Tibial nerve (tissue), 4 donors: ENCODE measurements around the gene ZNF184. TPM values are rescaled to one million over a fixed set of nuclear protein-coding genes. Genes with fewer than 3 reads are reported as not detected.

Source experiments
- DNase-seq, 2 donors: peaks; one replicate each; pipeline ENCODE4 v3.0.0-alpha.2; 2019; ENCODE audit warnings: low spot score in 2 of 2
- H3K27ac ChIP-seq, 4 donors: fragments of 200-600 bp; sonication (generic) in 3 of 4; one replicate each; pipeline ENCODE4 v1.5.1; 2017 to 2019; ENCODE audit warnings: mild to moderate bottlenecking in 1 of 4
- H3K27me3 ChIP-seq, 2 donors: fragments of 200-600 bp; sonication (generic) in 1 of 2; one replicate each; pipeline versions ENCODE4 v1.5.1 to v1.6.0; 2017 to 2019
- H3K36me3 ChIP-seq, 3 donors: fragments of 200-600 bp; sonication (generic); one replicate each; pipeline ENCODE4 v1.5.1; 2018 to 2019
- H3K4me1 ChIP-seq, 4 donors: fragments of 200-600 bp; sonication (generic) in 3 of 4; one replicate each; pipeline ENCODE4 v1.5.1; 2017 to 2019
- H3K4me3 ChIP-seq, 4 donors: fragments of 200-600 bp; sonication (generic) in 3 of 4; one replicate each; pipeline ENCODE4 v1.5.1; 2017 to 2019; ENCODE audit warnings: mild to moderate bottlenecking in 1 of 4, moderate library complexity in 1 of 4
- H3K9me3 ChIP-seq, 4 donors: fragments of 200-600 bp; sonication (generic) in 3 of 4; one replicate each; pipeline ENCODE4 v1.5.1; 2017 to 2019
- EP300 ChIP-seq, 2 donors: sonication (generic); formaldehyde crosslinking; IDR thresholded peaks; one replicate each; pipeline ENCODE4 v1.6.1; 2017; ENCODE audit warnings: antibody characterized with exemption in 2 of 2, mild to moderate bottlenecking in 1 of 2
- POLR2A ChIP-seq, 2 donors: fragments of 450-650 bp; IDR thresholded peaks; one replicate each; pipeline ENCODE4 v1.6.1; 2017; ENCODE audit warnings: antibody characterized with exemption in 2 of 2, mild to moderate bottlenecking in 2 of 2, moderate library complexity in 2 of 2
- WGBS, 2 donors: methylation state at CpG; one replicate each; pipeline ENCODE4 v1.1.5; 2018; 5-methylcytosine and 5-hydroxymethylcytosine counted together
- total RNA-seq, 4 donors: library from RNA; depleted of rRNA; stranded (reverse); fragments of >200 nt; gene quantifications; one replicate each; pipeline ENCODE4 v1.1.0, GENCODE V29; 2016
- TF ChIP-seq, protein P1 (sequence below), 5 experiments: fragments of 200-600 bp in 3 of 5; fragments of 450-650 bp in 2 of 5; sonication (generic) in 3 of 5; IDR thresholded peaks; one replicate each; pipeline ENCODE4 v1.5.1; 2016 to 2019; ENCODE audit warnings: antibody characterized with exemption in 5 of 5, mild to moderate bottlenecking in 3 of 5, moderate library complexity in 2 of 5

Gene ZNF184
- total RNA-seq, 4 donors from 2014 or later = 6.1 to 10.7 (median 8.9) TPM

DNA sequence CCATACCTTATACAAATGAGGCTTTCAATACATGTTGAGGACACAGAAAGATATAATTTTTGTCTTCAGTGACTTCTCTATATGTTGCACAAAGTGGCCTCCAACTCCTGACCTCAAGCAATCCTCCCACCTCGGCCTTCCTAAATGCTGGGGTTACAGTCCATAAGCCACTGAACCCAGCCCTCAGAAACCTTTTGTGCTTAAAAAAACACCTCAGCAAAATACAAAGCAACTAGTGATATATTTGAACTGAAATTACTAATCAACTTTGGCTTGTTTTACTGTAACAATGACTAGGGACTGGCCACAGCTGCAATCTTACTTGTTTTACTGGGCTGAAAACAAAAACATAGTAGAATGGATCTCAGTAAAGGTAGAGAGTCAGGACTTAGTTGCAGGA is 3.2 kb upstream of the ZNF184 start:
- Histone ChIP-seq H3K36me3 (no peaks in the 10 kb centered on the region), H3K9me3 (no peaks in the 10 kb centered on the region), H3K4me3 (no peak overlapping the region), H3K27ac (no peak overlapping the region), H3K4me1 (peaks cover 0 to 32% (median 8%) of the 10 kb centered on the region in 4 donors), H3K27me3 (no peaks in the 10 kb centered on the region)
- no peak for DNase-seq
- WGBS, 2 donors = 89 to 96% methylated on average over 1 of the region's 1 CpG
- TF ChIP-seq, protein P1, sequence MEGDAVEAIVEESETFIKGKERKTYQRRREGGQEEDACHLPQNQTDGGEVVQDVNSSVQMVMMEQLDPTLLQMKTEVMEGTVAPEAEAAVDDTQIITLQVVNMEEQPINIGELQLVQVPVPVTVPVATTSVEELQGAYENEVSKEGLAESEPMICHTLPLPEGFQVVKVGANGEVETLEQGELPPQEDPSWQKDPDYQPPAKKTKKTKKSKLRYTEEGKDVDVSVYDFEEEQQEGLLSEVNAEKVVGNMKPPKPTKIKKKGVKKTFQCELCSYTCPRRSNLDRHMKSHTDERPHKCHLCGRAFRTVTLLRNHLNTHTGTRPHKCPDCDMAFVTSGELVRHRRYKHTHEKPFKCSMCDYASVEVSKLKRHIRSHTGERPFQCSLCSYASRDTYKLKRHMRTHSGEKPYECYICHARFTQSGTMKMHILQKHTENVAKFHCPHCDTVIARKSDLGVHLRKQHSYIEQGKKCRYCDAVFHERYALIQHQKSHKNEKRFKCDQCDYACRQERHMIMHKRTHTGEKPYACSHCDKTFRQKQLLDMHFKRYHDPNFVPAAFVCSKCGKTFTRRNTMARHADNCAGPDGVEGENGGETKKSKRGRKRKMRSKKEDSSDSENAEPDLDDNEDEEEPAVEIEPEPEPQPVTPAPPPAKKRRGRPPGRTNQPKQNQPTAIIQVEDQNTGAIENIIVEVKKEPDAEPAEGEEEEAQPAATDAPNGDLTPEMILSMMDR (IDR thresholded peaks at IDR 0.05) = no peak
- TF ChIP-seq POLR2A (IDR thresholded peaks at IDR 0.05) = no peak

DNA sequence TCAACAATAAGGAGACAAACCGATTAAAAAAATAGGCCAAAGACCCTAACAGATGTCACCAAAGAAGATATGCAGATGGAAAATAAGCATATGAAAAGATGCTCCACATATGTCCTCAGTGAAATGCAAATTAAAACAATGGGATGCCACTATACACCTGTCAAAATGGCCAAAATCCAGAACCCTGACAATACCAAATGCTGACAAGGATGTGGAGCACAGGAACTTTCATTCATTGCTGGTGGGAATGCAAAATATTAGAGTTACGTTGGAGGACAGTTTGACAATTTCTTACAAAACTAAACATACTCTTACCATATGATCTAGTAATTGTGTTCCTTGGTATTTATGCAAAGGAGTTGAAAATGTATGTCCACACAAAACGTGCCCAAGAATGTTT is 1.8 kb upstream of the ZNF184 start:
- peaks cover 0 to 3% (median 0%) of the 10 kb centered on the region in 3 donors for H3K36me3 ChIP-seq
- no peak for DNase-seq
- TF ChIP-seq, protein P1 (IDR thresholded peaks at IDR 0.05) = no peak
- TF ChIP-seq EP300 (IDR thresholded peaks at IDR 0.05) = no peak
- no peak for TF ChIP-seq POLR2A (IDR thresholded peaks at IDR 0.05)
- H3K4me3 ChIP-seq = no peak overlapping the region
- peaks cover 0 to 30% (median 8%) of the 10 kb centered on the region in 4 donors for H3K4me1 ChIP-seq
- 71 to 75% methylated on average over 3 of the region's 3 CpGs for WGBS, 2 donors
- H3K27ac ChIP-seq = no peak overlapping the region
- no peaks in the 10 kb centered on the region for H3K27me3 ChIP-seq
- H3K9me3 ChIP-seq = no peaks in the 10 kb centered on the region

DNA sequence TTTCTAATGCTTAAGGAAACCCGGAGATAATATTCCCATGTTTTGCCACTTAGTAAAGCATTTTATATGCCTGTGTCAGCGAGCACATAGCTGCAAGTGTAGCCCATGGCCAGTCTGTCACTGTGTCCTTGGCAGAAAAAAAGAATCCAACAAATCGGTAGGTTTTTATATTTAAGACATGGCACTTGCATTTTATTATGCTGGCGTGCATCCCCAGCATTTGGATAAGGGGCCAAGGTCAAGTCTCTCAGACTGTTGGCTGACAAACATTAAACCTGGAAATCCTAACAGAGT is 1.2 kb upstream of the ZNF184 start:
- H3K27ac ChIP-seq = no peak overlapping the region
- TF ChIP-seq, protein P1 (IDR thresholded peaks at IDR 0.05) = no peak
- TF ChIP-seq POLR2A (IDR thresholded peaks at IDR 0.05) = no peak
- no peak for TF ChIP-seq EP300 (IDR thresholded peaks at IDR 0.05)
- WGBS, 2 donors = 89 to 93% methylated on average over 4 of the region's 4 CpGs
- H3K4me3 ChIP-seq = no peak overlapping the region
- DNase-seq = no peak
- no peaks in the 10 kb centered on the region for H3K9me3 ChIP-seq
- peaks cover 0 to 34% (median 8%) of the 10 kb centered on the region in 4 donors for H3K4me1 ChIP-seq
- H3K36me3 ChIP-seq = peaks cover 0 to 9% (median 0%) of the 10 kb centered on the region in 3 donors
- no peaks in the 10 kb centered on the region for H3K27me3 ChIP-seq

DNA sequence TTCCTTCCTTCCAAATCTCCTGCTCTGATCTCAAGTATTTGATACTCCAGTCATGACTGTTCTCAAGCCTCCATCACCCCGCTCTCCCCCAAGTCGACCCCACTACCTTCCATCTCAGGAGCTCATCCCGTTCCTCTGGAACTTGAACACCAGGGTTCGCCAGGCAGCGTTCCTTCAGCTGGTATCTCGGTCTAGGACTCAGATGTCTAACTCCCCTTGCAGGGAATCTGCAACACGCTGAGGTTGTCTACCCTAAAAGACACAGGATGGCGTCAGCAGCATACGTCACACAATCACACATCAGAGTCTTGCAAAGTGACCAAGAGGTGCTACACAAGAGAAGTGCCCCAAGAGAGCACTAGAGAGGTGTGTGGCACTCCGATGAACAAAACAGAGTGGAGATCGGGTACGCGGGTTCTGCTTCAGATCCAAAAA is 706 bp downstream of the ZNF184 start:
- TF ChIP-seq POLR2A (IDR thresholded peaks at IDR 0.05) (no peak), EP300 (IDR thresholded peaks at IDR 0.05) (no peak)
- TF ChIP-seq, protein P1 (IDR thresholded peaks at IDR 0.05) = no peak
- Histone ChIP-seq H3K27ac (peak overlapping the region; percentile 81 to 92 (median 87)), H3K9me3 (no peaks in the 10 kb centered on the region), H3K4me1 (peaks cover 0 to 28% (median 0%) of the 10 kb centered on the region in 4 donors), H3K4me3 (peak overlapping the region; percentile 61 to 82 (median 80)), H3K36me3 (peaks cover 2 to 28% (median 3%) of the 10 kb centered on the region in 3 donors), H3K27me3 (no peaks in the 10 kb centered on the region)
- WGBS, 2 donors = 0 to 3% methylated on average over 13 of the region's 13 CpGs
- peak in 1 of 2 donors; percentile 46 for DNase-seq

DNA sequence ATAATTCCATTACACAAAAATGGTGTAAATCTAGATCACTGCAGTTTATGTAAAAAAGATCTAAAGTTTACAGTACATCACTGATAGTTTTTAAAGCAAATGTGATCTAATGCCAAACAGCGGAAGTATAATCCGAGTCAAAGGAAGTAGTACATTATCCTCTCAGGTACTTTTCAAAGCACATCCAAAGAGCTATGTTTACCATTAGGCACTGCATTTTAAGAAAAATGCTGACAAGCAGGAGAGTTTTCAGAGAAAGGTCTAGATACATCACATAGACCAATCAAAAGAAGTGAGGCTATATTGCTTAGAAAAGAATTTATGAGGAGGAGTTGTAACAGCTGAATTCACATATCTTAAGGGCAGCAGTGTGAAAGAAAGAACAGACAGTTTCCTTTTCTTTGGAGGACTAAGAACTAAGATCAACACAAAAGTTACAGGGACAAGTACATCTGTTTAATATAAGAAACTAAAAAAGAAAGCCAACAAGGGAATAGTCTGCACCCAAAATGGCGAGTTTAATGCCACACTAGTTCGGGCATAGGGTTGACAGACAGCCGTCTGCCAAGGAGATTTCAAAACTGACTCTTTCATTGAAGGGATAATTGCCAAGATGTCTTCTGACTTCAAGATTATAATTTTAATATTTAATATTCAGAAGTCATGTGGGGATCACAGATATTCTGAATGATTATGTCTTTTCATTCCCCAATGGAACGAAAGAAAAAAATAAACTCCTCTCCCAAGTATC is 1.4 kb downstream of the ZNF184 start:
- TF ChIP-seq, protein P1 (IDR thresholded peaks at IDR 0.05) = no peak
- TF ChIP-seq EP300 (IDR thresholded peaks at IDR 0.05) = no peak
- TF ChIP-seq POLR2A (IDR thresholded peaks at IDR 0.05) = no peak
- H3K4me3 ChIP-seq = peak overlapping the region in 3 of 4 donors; percentile 61 to 81 (median 78)
- 33 to 42% methylated on average over 6 of the region's 6 CpGs for WGBS, 2 donors
- H3K4me1 ChIP-seq = peaks cover 0 to 27% (median 0%) of the 10 kb centered on the region in 4 donors
- peaks cover 2 to 34% (median 7%) of the 10 kb centered on the region in 3 donors for H3K36me3 ChIP-seq
- DNase-seq = no peak
- H3K9me3 ChIP-seq = no peaks in the 10 kb centered on the region
- no peaks in the 10 kb centered on the region for H3K27me3 ChIP-seq
- peak overlapping the region in 2 of 4 donors; percentile 85 to 92 for H3K27ac ChIP-seq
